Measurements from ENCODE around the gene ITIH5. TPM values are rescaled to one million over a fixed set of nuclear protein-coding genes. Genes with fewer than 3 reads are reported as not detected.
A peak's percentile ranks its signal among the peaks of the same experiment; 100 is the strongest.

The ITIH5 gene
- total RNA-seq, 1 donor from 2014 or later, result 34.0 TPM

DNA sequence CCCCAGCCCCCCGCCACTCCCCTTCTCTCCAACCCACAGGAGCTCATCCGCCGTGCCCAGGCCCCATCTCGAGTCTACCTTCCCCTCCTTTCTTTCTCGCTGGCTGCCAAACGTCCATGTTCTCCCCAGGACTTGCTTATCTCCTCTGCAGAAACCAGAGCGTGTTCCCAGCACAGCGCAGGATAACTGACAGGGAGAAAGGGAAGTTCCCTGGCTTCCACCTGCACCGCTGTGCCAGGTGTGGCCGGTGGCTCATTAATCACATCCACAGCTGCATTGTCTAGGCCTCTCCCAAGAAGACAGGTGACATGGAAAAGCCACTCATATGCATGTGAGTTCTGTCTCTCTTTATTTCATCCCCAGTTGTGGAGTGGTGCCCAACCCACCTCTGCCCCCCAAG, 113.2 kb downstream of the ITIH5 start:
- peaks cover 17% of the 10 kb centered on the region for H3K27me3 Mint-ChIP-seq
- H3K4me1 Mint-ChIP-seq (ENCODE audit: unreplicated experiment), result peaks cover 23% of the 10 kb centered on the region
- TF ChIP-seq, protein P1, sequence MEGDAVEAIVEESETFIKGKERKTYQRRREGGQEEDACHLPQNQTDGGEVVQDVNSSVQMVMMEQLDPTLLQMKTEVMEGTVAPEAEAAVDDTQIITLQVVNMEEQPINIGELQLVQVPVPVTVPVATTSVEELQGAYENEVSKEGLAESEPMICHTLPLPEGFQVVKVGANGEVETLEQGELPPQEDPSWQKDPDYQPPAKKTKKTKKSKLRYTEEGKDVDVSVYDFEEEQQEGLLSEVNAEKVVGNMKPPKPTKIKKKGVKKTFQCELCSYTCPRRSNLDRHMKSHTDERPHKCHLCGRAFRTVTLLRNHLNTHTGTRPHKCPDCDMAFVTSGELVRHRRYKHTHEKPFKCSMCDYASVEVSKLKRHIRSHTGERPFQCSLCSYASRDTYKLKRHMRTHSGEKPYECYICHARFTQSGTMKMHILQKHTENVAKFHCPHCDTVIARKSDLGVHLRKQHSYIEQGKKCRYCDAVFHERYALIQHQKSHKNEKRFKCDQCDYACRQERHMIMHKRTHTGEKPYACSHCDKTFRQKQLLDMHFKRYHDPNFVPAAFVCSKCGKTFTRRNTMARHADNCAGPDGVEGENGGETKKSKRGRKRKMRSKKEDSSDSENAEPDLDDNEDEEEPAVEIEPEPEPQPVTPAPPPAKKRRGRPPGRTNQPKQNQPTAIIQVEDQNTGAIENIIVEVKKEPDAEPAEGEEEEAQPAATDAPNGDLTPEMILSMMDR (conservative IDR thresholded peaks at IDR 0.05), result no peak
- no peaks in the 10 kb centered on the region for H3K36me3 Mint-ChIP-seq
- DNase-seq (ENCODE audit: extremely low spot score, unreplicated experiment), result no peak
- H3K27ac Mint-ChIP-seq, result no peak overlapping the region
- H3K9me3 Mint-ChIP-seq, result no peaks in the 10 kb centered on the region
- no peak overlapping the region for H3K4me3 Mint-ChIP-seq

DNA sequence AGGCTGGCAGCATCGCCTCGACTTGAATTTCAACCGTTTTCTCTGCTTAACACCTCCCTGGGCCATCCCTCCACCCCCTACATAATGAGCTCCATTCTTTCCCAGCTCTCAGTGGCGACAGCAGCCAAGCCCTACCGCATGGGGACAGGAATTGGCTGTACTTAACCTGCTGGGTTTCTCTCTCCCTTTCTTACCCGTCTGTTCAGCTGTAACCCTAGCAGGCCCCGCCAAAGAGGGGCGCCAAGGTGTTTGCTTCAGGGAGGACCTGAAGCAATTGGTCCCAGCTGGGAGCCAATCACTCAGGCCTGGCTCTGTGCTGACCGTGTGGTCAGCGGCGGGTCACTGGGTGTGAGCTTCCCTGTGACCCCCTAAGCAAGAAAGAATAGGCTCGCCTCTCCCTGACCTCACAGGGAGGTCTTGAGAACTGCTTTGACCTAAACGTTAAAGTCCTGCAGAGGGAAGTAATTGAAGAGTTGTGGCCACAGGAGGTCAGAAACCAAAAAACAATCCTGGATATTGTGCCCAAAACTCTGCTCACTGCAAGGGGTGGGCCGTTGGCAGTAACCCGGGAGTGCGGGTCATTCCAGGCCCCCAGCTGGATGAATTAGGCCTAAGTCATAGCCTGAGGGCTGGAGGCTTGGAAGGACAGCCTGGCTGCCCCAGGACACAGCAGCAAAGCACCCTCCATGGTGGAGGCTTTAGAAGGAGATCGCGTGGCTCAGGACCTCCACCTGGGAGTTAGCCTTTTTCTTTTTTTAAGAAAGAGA, 114.6 kb downstream of the ITIH5 start:
- peak overlapping the region; percentile 23 for H3K4me3 Mint-ChIP-seq
- H3K9me3 Mint-ChIP-seq, result no peaks in the 10 kb centered on the region
- peaks cover 30% of the 10 kb centered on the region for H3K4me1 Mint-ChIP-seq (ENCODE audit: unreplicated experiment)
- H3K27me3 Mint-ChIP-seq, result peaks cover 17% of the 10 kb centered on the region
- no peak for DNase-seq (ENCODE audit: extremely low spot score, unreplicated experiment)
- TF ChIP-seq, protein P1 (conservative IDR thresholded peaks at IDR 0.05), result no peak
- no peaks in the 10 kb centered on the region for H3K36me3 Mint-ChIP-seq
- peak overlapping the region; percentile 74 for H3K27ac Mint-ChIP-seq

DNA sequence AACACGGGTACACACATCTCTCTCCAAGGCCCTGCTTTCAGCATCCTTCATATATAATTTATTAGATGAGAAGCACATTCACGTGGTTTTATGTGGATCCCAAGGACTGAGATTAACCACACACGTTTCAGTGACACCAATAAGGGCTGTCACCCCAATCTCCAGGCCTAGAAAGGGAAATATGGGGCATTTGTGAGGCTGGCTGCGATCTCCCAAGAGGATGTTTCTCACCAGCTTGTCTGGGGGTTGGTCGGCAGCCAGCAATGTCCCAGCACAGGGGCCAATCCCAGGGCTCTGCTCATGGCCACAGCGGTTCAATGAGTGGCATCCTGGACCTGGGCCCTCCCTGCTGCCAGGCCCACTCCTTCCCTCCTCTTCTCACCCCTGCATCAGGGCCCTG, 115.5 kb downstream of the ITIH5 start:
- Mint-ChIP-seq H3K4me3 (no peak overlapping the region), H3K9me3 (no peaks in the 10 kb centered on the region), H3K27me3 (peaks cover 13% of the 10 kb centered on the region), H3K36me3 (no peaks in the 10 kb centered on the region), H3K27ac (no peak overlapping the region), H3K4me1 (ENCODE audit: unreplicated experiment) (peaks cover 38% of the 10 kb centered on the region)
- TF ChIP-seq, protein P1 (conservative IDR thresholded peaks at IDR 0.05), result no peak
- no peak for DNase-seq (ENCODE audit: extremely low spot score, unreplicated experiment)

DNA sequence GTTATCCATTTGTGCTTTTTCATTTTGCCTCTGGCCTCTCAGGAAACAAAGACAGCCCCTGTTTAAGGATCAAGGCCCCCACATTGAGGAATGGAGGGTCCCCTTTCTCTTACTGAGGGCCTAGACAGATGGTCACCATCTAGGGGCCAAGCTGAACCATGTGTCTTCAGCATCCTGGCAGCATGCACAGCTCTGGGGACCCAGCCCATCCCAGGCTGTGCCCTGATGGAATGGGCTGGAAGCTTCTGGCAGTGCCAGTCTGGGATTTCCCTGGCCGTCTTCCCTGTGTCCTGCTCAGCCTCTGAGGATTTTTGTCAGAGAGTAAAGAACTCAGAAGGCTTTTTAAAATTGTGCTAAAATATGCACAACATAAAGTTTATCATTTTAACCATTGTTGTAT, 116.8 kb downstream of the ITIH5 start:
- Mint-ChIP-seq H3K27ac (no peak overlapping the region), H3K4me1 (ENCODE audit: unreplicated experiment) (peaks cover 42% of the 10 kb centered on the region), H3K9me3 (no peaks in the 10 kb centered on the region), H3K27me3 (peaks cover 13% of the 10 kb centered on the region), H3K4me3 (no peak overlapping the region), H3K36me3 (no peaks in the 10 kb centered on the region)
- no peak for DNase-seq (ENCODE audit: extremely low spot score, unreplicated experiment)
- TF ChIP-seq, protein P1 (conservative IDR thresholded peaks at IDR 0.05), result no peak

DNA sequence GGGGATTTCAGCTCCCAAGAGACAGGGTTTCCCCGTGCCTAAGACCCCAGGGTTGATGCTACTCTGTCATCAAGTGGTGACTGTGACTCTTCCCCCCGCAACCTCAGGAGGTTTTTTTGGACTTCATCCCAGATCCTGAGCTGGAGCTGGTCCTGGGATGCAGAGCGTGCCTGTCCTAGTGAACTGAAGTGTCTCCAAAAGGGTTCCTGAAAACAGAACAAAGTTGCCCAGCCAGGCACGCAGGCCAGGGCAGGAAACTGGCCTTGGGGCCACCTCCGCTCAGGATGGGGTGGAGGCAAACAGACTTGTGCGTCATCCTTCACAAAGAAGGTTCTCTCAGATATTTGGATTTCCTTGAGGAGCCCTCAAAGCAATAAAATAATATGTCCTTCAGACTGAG, 118.9 kb downstream of the ITIH5 start:
- TF ChIP-seq, protein P1 (conservative IDR thresholded peaks at IDR 0.05), result no peak
- Mint-ChIP-seq H3K4me3 (no peak overlapping the region), H3K36me3 (no peaks in the 10 kb centered on the region), H3K9me3 (no peaks in the 10 kb centered on the region), H3K4me1 (ENCODE audit: unreplicated experiment) (peaks cover 52% of the 10 kb centered on the region), H3K27me3 (peaks cover 10% of the 10 kb centered on the region), H3K27ac (no peak overlapping the region)
- DNase-seq (ENCODE audit: extremely low spot score, unreplicated experiment), result no peak
